HEK293 (cell line): ENCODE data around the gene AGAP1.

Experiments used
- CTCF ChIA-PET: fragments of 350-600 bp; formaldehyde crosslinking; extraction: SDS; loops from one replicate; lab custom pipeline; 2021; ENCODE audit warnings: antibody characterized with exemption; lab: Yijun Ruan, JAX
- POLR2A ChIA-PET: fragments of 300-600 bp; formaldehyde crosslinking; extraction: SDS; loops from one replicate; lab custom pipeline; 2020; ENCODE audit warnings: antibody characterized with exemption, inconsistent platforms; lab: Yijun Ruan, JAX
- H3K27ac ChIP-seq: fragments of 200-500 bp; sonication (Bioruptor generic); 2 replicates; pipeline ENCODE4 v1.5.1; 2014; ENCODE audit warnings: low read depth, low read length, control low read depth, inconsistent platforms; ENCODE audit errors: extremely low read depth
- H3K36me3 ChIP-seq, 2 experiments: fragments of 200-500 bp in 1 of 2; sonication (Bioruptor generic) in 1 of 2; 1 replicate in 1 of 2; 2 replicates in 1 of 2; pipeline ENCODE4 v1.5.1; 2014 to 2017; ENCODE audit warnings: inconsistent platforms in 2 of 2, low read length in 2 of 2; ENCODE audit not compliant: control insufficient read depth in 2 of 2, insufficient read depth in 1 of 2
- H3K4me1 ChIP-seq: fragments of 200-500 bp; sonication (Bioruptor generic); 2 replicates; pipeline ENCODE4 v1.5.1; 2014; ENCODE audit warnings: mild to moderate bottlenecking, low read length, inconsistent platforms; ENCODE audit not compliant: control insufficient read depth, insufficient read depth
- H3K4me3 ChIP-seq: 2 replicates; pipeline ENCODE4 v1.5.1; 2011; ENCODE audit warnings: low read depth, mild to moderate bottlenecking, control low read depth, low read length, moderate library complexity
- H3K9me3 ChIP-seq: fragments of 200-500 bp; sonication (Bioruptor generic); 2 replicates; pipeline ENCODE4 v1.5.1; 2014; ENCODE audit warnings: low read depth, low read length, inconsistent platforms; ENCODE audit not compliant: control insufficient read depth, insufficient read depth
- ATF2 ChIP-seq: fragments of 450-650 bp; formaldehyde crosslinking; IDR thresholded peaks from 2 replicates; pipeline ENCODE4 v1.5.1; 2016; ENCODE audit warnings: missing biosample characterization, missing genetic modification characterization, low read depth
- ELK4 ChIP-seq: IDR thresholded peaks from 2 replicates; pipeline ENCODE4 v1.6.1; 2011; ENCODE audit warnings: mild to moderate bottlenecking, low read depth, low read length, borderline replicate concordance
- FEZF1 ChIP-seq: fragments of 450-650 bp; formaldehyde crosslinking; IDR thresholded peaks from 2 replicates; pipeline ENCODE4 v1.5.1; 2016; ENCODE audit warnings: missing biosample characterization, missing genetic modification characterization
- KLF1 ChIP-seq: fragments of 450-650 bp; formaldehyde crosslinking; IDR thresholded peaks from 2 replicates; pipeline ENCODE4 v1.5.1; 2016; ENCODE audit warnings: missing biosample characterization, missing genetic modification characterization
- KLF16 ChIP-seq: fragments of 450-650 bp; formaldehyde crosslinking; IDR thresholded peaks from 2 replicates; pipeline ENCODE4 v1.5.1; 2017; ENCODE audit warnings: missing biosample characterization, missing genetic modification characterization
- SP2 ChIP-seq: fragments of 450-650 bp; formaldehyde crosslinking; IDR thresholded peaks from 2 replicates; pipeline ENCODE4 v1.5.1; 2016; ENCODE audit warnings: missing biosample characterization, missing genetic modification characterization
- SP3 ChIP-seq: fragments of 450-650 bp; formaldehyde crosslinking; IDR thresholded peaks from 2 replicates; pipeline ENCODE4 v1.5.1; 2016; ENCODE audit warnings: missing biosample characterization, missing genetic modification characterization
- TCF7L2 ChIP-seq: IDR thresholded peaks from 2 replicates; pipeline ENCODE4 v1.6.1; 2011; ENCODE audit warnings: low read depth, mild to moderate bottlenecking, inconsistent platforms, low read length, moderate library complexity, borderline replicate concordance
- TRIM28 ChIP-seq: IDR thresholded peaks from 2 replicates; pipeline ENCODE4 v1.6.1; 2011; ENCODE audit warnings: low read length, control low read depth, borderline replicate concordance
- YY1 ChIP-seq: fragments of 450-650 bp; formaldehyde crosslinking; IDR thresholded peaks from 2 replicates; pipeline ENCODE4 v1.5.1; 2018; ENCODE audit warnings: missing biosample characterization, missing genetic modification characterization
- ZBTB8A ChIP-seq: fragments of 450-650 bp; formaldehyde crosslinking; IDR thresholded peaks from 2 replicates; pipeline ENCODE4 v1.5.1; 2016; ENCODE audit warnings: missing biosample characterization, missing genetic modification characterization
- ZFP3 ChIP-seq: fragments of 450-650 bp; formaldehyde crosslinking; IDR thresholded peaks from 2 replicates; pipeline ENCODE4 v1.5.1; 2016; ENCODE audit warnings: low read depth, missing biosample characterization, missing genetic modification characterization
- ZIC2 ChIP-seq: fragments of 450-650 bp; formaldehyde crosslinking; IDR thresholded peaks from 2 replicates; pipeline ENCODE4 v1.5.1; 2016; ENCODE audit warnings: missing biosample characterization, missing genetic modification characterization
- ZNF174 ChIP-seq: fragments of 450-650 bp; formaldehyde crosslinking; IDR thresholded peaks from 2 replicates; pipeline ENCODE4 v1.5.0; 2017; ENCODE audit warnings: missing biosample characterization, mild to moderate bottlenecking, missing genetic modification characterization
- ZNF2 ChIP-seq: fragments of 450-650 bp; formaldehyde crosslinking; IDR thresholded peaks from 2 replicates; pipeline ENCODE4 v1.5.1; 2016; ENCODE audit warnings: missing biosample characterization, missing genetic modification characterization
- ZNF311 ChIP-seq: fragments of 450-650 bp; formaldehyde crosslinking; IDR thresholded peaks from 2 replicates; pipeline ENCODE4 v1.5.1; 2017; ENCODE audit warnings: missing biosample characterization, missing genetic modification characterization, borderline replicate concordance
- ZNF362 ChIP-seq: fragments of 450-650 bp; formaldehyde crosslinking; IDR thresholded peaks from 2 replicates; pipeline ENCODE4 v1.5.1; 2016; ENCODE audit warnings: missing biosample characterization, missing genetic modification characterization
- ZNF416 ChIP-seq: fragments of 450-650 bp; formaldehyde crosslinking; IDR thresholded peaks from 2 replicates; pipeline ENCODE4 v1.5.1; 2016; ENCODE audit warnings: missing biosample characterization, missing genetic modification characterization
- ZNF558 ChIP-seq: fragments of 450-650 bp; formaldehyde crosslinking; IDR thresholded peaks from 2 replicates; pipeline ENCODE4 v1.5.1; 2016; ENCODE audit warnings: missing biosample characterization, missing genetic modification characterization
- ZNF600 ChIP-seq: fragments of 450-650 bp; formaldehyde crosslinking; IDR thresholded peaks from 2 replicates; pipeline ENCODE4 v1.5.1; 2016; ENCODE audit warnings: missing biosample characterization, missing genetic modification characterization
- ZNF747 ChIP-seq: fragments of 450-650 bp; formaldehyde crosslinking; IDR thresholded peaks from 2 replicates; pipeline ENCODE4 v1.5.1; 2016; ENCODE audit warnings: missing biosample characterization, missing genetic modification characterization
- ZNF791 ChIP-seq: fragments of 450-650 bp; formaldehyde crosslinking; IDR thresholded peaks from 2 replicates; pipeline ENCODE4 v1.5.1; 2016; ENCODE audit warnings: missing biosample characterization, missing genetic modification characterization
- ZNF830 ChIP-seq: fragments of 450-650 bp; IDR thresholded peaks from 2 replicates; pipeline ENCODE4 v1.5.0; 2018; ENCODE audit warnings: missing biosample characterization, missing genetic modification characterization, low read depth, mild to moderate bottlenecking, moderate library complexity
- ZNF837 ChIP-seq: fragments of 450-650 bp; formaldehyde crosslinking; IDR thresholded peaks from 2 replicates; pipeline ENCODE4 v1.5.1; 2016; ENCODE audit warnings: missing biosample characterization, missing genetic modification characterization
- TF ChIP-seq, protein P1 (sequence below): fragments of 450-650 bp; formaldehyde crosslinking; optimal IDR thresholded peaks from 2 replicates; pipeline ENCODE3; 2016; ENCODE audit warnings: missing biosample characterization, mild to moderate bottlenecking, missing genetic modification characterization

Gene AGAP1

DNA sequence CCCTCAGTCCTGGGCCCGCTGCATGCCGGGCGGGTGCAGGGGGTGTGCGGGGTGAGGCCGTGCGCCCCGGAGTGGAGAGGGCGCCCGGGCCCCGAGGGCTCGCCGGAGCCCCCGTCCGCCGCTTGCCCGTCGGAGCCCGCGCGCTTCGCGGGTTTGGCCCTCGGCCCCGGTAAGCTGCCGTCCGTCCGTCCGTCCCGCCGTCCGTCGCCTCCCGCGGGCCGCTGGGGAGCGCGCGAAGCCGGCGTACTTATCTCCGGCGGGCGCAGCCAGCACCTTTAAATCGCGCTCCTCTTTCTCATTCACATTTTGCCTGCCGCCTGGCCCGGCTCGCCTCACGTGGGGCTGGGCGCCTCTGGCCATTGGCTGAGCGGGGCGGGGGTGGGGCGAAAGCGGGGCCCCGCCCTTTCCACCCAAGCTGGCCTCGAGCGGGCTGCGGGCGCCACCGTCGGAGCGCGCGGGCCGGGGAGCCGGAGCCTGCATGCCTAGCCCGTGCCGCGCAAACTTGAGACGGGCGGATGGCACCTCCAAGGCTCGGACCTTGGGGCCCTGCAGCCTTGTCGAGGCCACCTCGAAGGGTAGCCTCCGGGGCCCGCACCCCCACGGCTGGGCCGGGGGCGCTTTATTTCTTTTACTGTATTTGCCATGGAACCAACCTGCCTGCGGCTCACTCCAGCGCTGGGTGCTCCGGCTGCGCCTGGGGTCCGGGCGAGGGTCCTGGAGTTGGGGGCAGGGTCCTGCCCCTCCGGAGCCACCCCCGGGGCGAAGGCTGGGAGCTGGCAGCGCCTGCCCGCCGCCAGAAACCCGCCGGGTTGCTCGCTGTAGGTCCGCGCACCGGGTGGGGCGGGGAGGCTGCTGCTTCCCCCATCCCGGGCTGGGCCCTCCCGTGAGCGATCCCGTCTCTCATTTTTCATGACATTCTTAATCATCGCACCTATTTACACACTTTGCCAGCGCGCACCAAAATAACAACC, 674.6 kb downstream of the AGAP1 start, which contains the start of gene GBX2:
Gene GBX2 (minus strand): TSS at position 277 of the 971 bp plus-strand sequence. CDS start 415 bp downstream, outside the sequence.
- POLR2A ChIA-PET: interaction anchor here (0.8 to 1.0 kb wide), 3 partner anchors 10 to 20 kb away, joined by 3 to 5 read pairs (median 3); no protein-coding TSS in a partner anchor
- Histone ChIP-seq H3K27ac (peak within 1 kb of the TSS; percentile 60; the same call in 1 of the 2 replicates), H3K4me3 (peak within 1 kb of the TSS; percentile 74), H3K36me3 (peaks cover 0 to 32% of the 10 kb centered on the region in 2 experiments; a peak in 1 of 3 replicates), H3K9me3 (no peaks in the 10 kb centered on the region), H3K4me1 (no peaks in the 10 kb centered on the region; the same call in 1 of the 2 replicates)
- CTCF ChIA-PET: interaction anchor here (0.6 to 1.3 kb wide), 5 partner anchors 9 to 965 kb away, joined by 3 to 10 read pairs (median 4); no protein-coding TSS in a partner anchor
- TF ChIP-seq FEZF1 (tag by site-specific recombination) (no peak), ZIC2 (no peak), ZNF837 (tag by site-specific recombination) (no peak), ZNF830 (tag by site-specific recombination) (no peak), ZNF600 (tag by site-specific recombination) (peak; percentile 50; the same call in 1 of the 2 replicates), ZBTB8A (tag by site-specific recombination) (peak; percentile 66), ATF2 (tag by site-specific recombination) (no peak), SP3 (no peak), KLF16 (tag by site-specific recombination) (0 out of 2 replicates have a peak, but pooled peaks have one; percentile 20), SP2 (tag by site-specific recombination) (peak; percentile 49), KLF1 (tag by site-specific recombination) (peak; percentile 8; the same call in 1 of the 2 replicates)
- TF ChIP-seq, protein P1, sequence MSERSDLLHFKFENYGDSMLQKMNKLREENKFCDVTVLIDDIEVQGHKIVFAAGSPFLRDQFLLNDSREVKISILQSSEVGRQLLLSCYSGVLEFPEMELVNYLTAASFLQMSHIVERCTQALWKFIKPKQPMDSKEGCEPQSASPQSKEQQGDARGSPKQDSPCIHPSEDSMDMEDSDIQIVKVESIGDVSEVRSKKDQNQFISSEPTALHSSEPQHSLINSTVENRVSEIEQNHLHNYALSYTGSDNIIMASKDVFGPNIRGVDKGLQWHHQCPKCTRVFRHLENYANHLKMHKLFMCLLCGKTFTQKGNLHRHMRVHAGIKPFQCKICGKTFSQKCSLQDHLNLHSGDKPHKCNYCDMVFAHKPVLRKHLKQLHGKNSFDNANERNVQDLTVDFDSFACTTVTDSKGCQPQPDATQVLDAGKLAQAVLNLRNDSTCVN (tag by site-specific recombination): peak; percentile 52

DNA sequence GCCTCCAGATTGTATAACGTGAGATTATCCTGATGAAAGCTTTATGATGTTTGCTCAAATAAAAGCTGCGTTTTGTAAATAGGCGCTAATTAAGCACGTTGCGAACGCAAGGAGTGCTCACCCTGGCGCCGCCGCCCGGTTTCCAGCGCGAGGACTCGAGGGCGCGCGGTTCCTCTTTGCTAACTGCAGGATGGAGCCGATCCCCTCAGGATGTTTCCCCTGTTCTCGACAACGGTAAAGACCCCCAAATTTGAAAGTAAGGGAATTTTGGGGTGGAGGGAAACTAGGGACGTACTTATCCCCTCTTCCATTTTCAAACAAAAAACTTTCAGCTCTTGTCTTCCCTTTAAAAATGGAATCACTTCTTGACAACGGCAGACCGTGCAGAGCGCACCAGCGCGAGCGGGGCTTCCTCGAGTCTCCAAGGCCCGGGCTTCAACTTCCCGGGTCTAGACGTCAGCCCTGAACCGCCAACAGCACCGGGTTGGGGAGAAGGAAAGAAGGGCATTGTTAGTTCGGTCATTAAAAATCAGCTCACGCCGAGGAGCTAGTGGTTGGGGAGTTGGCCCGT, 675.4 kb downstream of the AGAP1 start:
- no peaks in the 10 kb centered on the region; the same call in 1 of the 2 replicates for H3K4me1 ChIP-seq
- H3K27ac ChIP-seq: no peak overlapping the region
- H3K9me3 ChIP-seq: no peaks in the 10 kb centered on the region
- H3K36me3 ChIP-seq: peaks cover 0 to 31% of the 10 kb centered on the region in 2 experiments; a peak in 1 of 3 replicates
- CTCF ChIA-PET: interaction anchor here (0.5 to 1.3 kb wide), 7 partner anchors 8 to 1023 kb away, joined by 3 to 10 read pairs (median 3); no protein-coding TSS in a partner anchor
- TF ChIP-seq ZNF558 (tag by site-specific recombination) (no peak), ZNF362 (tag by site-specific recombination) (no peak), SP2 (tag by site-specific recombination) (no peak), TRIM28 (no peak), YY1 (tag by site-specific recombination) (no peak), ZNF311 (tag by site-specific recombination) (no peak), ATF2 (tag by site-specific recombination) (no peak), ZFP3 (tag by site-specific recombination) (no peak), ELK4 (no peak), ZNF2 (no peak), ZNF174 (tag by site-specific recombination) (no peak), ZNF747 (tag by site-specific recombination) (no peak), ZNF416 (tag by site-specific recombination) (no peak), ZNF791 (no peak), TCF7L2 (no peak)
- no peak overlapping the region for H3K4me3 ChIP-seq
- POLR2A ChIA-PET: no interaction called here
